ENCODE results near the gene ZNF2. TPM values are rescaled to one million over a fixed set of nuclear protein-coding genes. Genes with fewer than 3 reads are reported as not detected.
"Not testable (repeated sequence)": the region's sequence is repeated elsewhere in the genome, so short reads cannot be mapped to it uniquely, and the experiment has no call there.

The ZNF2 gene
- 6.7 and 9.4 TPM in 2 replicates for total RNA-seq

- DNase-seq (ENCODE audit: low read depth, low spot score) = peak; percentile 91
These were observed at the start of gene ZNF2 for GRCh38 chr2:95165371-95166064. Gene ZNF2 (plus strand): TSS chr2:95165809. CDS start chr2:95176227, 10,418 bp downstream.

GRCh38 chr2:95121093-95121406, 44.6 kb upstream of the ZNF2 start:
- no peak for DNase-seq (ENCODE audit: low read depth, low spot score)

DNA sequence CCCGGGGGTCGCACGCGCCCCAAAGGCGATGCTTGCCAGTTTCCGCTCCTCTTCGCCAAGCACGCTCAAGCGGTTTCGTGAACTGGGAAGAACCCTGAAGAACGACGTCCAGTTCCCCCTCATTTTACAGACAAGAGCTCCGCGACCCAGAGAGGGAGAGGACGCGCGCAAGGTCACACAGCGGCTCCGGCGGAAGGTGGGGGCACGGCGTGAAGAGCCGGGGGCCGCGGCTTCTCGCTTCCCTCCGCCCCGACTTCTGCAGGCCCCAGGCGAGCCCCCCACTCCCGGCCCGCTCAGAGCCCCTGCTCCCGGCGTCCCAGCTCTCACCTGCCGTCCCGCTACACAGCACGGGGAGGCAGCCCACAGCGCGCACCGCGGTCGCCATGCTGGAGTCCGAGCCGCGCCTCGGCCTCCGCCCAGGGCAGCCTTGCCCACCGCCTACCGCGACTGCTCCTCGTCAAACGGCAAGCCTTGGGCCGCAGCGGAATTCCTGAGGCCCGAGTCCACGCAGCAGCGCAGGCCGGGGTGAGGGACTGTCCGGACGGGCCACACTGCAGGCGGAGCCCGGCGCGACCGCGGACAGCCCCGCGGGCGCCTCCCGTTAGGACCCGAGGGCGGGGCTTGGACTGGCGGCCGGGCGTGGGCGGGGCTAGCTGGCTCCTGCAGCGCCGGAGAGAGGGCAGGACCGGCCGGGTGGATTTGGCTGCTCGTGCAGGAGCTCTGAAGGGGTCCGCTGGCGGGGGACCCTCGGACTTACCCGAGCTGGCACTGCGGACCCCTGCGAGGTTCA, 44.0 kb upstream of the ZNF2 start, which contains the start of gene MRPS5:
TSS of gene MRPS5 (minus strand) at position 402 of the 790 bp plus-strand sequence. CDS start at position 385, 17 bp downstream.
- peak; percentile 15 for DNase-seq (ENCODE audit: low read depth, low spot score)

DNA sequence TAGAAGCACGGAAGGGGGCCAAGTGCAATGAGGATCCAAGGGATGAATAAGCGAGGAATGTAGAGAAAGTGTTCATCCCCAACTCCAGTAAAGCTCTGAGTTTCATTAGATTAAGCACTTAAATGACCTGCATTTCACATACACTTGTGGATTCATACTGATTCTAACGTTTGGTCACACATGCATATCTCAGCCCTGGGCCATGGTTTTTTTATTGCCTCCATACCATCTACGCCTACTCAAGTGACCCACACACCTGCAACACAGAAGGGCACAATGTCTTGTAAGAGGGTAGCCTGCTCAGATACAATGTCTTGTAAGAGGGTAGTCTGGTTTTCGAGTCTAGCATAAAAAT, 43.4 kb upstream of the ZNF2 start:
- DNase-seq (ENCODE audit: low read depth, low spot score) = no peak

DNA sequence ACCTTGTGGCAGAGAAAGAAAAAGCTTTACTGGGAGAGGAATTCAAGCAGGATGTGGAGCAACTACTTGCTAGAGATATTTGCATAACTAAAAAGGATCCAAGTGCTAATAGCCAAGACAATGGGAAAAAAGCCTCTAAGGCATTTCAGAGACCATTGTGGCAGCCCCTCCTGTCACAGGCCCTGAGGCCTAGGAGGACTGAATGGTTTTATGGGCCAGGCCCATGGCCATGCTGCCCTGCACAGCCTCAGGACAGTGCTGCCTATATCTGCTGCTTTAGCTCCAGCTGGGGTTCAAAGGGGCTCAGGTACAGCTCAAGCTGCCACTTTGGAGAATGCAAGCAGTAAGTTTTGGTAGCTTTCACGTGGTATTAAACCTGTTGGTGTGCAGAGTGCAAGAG, 26.9 kb upstream of the ZNF2 start:
- no peak for DNase-seq (ENCODE audit: low read depth, low spot score)

DNA sequence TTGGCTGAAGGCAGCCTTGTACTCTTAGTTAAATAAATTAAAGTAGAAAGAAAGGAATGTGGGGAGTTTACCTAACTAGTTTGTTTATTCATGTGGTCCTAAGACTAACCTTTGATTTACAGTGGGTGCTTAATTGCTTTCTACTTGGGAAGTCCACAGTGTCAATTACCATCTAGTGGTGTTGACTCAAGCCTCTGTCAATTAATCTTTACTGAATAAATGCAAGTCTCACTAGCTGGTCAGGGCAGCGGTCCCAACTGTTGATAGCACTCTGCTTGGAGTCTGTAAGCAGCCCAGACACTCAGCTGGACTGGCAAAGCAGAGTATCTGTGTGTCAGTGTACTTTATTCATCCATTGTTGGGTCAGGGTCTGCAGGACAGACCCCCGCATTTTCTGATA, 21.8 kb upstream of the ZNF2 start:
- DNase-seq (ENCODE audit: low read depth, low spot score) = no peak

DNA sequence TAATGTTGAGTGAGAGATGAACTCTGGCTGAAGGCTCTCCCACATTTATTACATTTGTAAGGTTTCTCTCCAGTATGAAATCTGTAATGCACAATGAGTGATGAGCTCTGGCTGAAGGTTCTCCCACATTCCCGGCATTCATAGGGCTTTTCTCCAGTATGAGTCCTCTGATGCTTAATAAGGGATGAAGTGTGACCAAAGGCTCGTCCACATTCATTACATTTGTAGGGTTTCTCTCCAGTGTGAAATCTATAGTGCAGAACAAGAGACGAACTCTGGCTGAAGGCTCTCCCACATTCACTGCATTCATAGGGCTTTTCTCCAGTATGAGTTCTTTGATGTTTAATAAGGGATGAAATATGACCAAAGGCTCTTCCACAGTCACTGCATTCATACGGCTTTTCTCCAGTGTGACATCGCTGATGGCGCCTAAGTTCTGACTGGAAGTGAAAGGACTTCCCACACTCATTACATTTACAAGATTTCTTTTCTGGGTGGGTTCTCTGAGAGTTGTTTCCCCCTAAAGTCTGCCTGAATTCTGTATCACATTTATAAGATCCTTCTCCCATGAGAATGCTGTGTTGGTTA, 16.1 kb upstream of the ZNF2 start:
- no peak for DNase-seq (ENCODE audit: low read depth, low spot score)

DNA sequence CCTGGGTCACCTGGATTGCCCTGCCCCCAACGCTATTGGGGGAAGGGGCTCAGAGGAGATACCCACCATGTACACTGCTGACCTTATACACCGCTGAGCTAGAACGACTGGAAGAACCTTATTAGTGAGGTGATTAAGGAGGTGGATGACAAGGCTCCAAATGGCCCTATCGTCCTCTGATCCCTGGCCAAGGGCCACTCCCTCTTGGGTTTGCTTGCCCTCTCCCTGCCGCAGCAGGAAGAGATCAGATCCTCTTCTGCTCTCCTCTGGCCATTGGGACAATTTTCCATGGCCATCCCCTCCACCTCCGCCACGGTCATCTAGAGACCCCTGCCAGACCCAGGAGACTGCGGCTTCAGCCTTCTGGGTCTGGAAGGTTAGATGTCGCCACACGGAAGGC, 7.2 kb upstream of the ZNF2 start:
- DNase-seq (ENCODE audit: low read depth, low spot score) = no peak

GRCh38 chr2:95158891-95159619, 6.6 kb upstream of the ZNF2 start:
- DNase-seq (ENCODE audit: low read depth, low spot score) = no peak

DNA sequence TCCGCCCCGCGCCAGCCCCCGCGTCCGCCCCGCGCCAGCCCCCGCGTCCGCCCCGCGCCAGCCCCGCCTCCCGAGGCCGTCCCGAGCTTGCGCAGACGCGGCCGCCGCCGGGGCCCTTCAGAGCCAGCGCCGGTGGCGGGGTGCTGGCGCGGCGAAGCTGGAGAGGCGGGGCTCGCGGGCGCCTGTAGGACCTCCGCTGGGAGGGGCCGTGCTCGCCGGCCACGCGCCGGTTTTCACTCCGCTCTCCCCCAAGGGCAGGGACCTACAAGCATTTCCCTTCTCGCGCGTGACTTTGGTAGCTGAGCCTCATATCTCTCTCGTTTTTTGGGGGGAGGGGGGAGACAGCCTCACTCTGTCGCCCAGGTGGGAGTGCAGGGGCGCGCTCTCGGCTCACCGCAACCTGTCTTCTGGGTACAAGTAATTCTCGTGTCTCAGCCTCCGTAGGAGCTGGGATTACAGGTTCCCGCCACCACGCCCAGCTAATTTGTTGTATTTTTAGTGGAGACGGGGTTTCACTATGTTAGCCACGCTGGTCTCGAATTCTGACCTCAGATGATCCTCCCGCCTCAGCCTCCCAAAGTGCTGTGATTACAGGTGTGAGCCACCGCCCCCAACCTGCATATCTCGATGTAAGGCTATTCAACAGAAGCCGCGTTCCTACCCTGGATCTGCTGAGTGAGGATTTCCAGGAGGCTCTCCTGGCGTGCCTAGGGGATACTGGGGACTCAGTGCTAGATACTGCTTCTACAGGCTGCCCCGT, 5.7 kb upstream of the ZNF2 start, which contains the start of gene ZNF514:
TSS of gene ZNF514 (minus strand) at position 159 of the 760 bp plus-strand sequence. CDS start 6,595 bp downstream, outside the sequence.
- DNase-seq (ENCODE audit: low read depth, low spot score) = peak; percentile 19

DNA sequence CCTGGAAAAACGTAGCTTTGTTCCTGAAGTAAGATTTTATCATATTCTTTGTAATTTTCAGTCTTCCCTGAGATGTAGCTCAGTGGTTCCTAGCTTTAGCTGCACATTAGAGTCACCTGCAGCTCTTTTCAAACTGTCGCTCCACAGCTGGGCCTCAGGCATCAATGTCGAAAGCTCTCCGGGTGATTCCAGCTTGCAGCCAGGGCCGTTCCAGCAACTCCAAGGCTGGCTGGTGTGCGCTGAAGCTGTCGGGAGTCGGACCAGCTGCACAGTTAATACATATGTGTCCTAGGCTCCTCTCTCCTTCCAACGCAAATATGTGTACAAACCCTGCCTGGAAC, 609 bp upstream of the ZNF2 start:
- DNase-seq (ENCODE audit: low read depth, low spot score) = no peak

DNA sequence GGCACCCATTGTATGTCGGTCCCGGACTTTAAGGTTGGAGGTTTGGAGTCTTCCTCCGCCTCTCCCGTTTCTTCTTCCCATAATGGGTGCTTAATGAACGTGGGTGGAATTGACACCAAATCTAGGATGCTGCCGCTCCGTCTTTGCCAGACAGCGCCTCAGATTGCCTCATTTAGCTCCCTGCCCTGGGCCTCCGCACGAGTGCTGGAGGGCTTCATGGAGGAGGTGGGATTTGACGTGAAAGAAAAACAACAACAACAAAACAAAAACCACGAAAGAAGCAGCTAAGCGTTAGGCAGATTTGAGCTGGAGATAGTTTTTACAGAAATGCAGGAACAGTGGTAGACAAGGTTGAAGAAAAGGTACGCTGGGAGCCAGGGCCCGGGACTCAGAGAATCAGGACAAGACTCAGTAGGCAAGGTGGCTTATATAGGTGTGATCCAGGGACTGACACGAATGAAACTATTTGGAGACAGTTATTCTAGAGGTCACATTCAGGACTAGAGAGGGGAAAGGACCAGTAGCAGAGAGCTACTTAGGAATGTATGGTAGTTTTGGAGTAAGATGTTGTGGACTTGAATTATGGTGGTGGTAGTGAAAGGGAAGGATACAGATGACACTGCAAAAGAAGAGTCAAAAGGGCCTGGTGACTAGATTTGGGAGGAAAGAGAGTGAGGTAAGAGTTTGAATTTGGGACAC, 605 bp downstream of the ZNF2 start:
- DNase-seq (ENCODE audit: low read depth, low spot score) = no peak

GRCh38 chr2:95171902-95172301, 6.3 kb downstream of the ZNF2 start:
- DNase-seq (ENCODE audit: low read depth, low spot score) = no peak

- DNase-seq (ENCODE audit: low read depth, low spot score) = no peak
These were observed 8.5 kb downstream of the ZNF2 start for GRCh38 chr2:95174031-95174542.

GRCh38 chr2:95179451-95179850, 13.8 kb downstream of the ZNF2 start:
- DNase-seq (ENCODE audit: low read depth, low spot score) = no peak

DNA sequence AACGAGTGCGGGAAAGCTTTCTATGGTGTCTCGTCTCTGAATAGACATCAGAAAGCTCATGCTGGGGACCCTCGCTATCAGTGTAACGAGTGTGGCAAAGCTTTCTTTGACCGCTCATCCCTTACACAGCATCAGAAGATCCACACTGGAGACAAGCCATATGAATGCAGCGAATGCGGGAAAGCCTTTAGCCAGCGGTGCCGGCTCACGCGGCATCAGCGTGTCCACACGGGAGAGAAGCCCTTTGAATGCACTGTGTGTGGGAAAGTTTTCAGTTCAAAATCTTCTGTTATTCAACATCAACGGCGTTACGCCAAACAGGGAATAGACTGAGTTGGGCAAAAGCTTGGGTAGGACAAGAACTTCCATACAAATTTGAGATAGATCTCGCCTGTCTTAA, 16.2 kb downstream of the ZNF2 start:
- no peak for DNase-seq (ENCODE audit: low read depth, low spot score)

DNA sequence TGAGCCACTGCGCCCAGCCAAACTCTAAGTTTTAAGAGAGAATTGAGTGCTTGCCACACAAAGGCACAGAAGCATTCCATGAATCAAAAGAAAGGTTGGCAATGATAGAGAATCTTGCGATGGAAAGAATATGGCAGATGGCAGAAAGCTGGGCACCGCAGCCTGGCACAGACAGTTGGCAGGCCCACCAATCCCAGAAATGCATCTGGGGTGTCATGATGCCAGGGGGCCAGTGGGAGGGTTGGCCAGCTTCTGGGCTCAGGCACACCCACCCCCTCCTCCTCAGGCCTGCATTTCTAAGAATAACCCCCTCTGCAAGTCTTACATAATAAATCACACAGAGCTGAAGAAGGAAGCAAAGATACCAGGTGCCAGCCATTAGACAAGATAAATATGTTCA, 19.6 kb downstream of the ZNF2 start:
- DNase-seq (ENCODE audit: low read depth, low spot score) = no peak

DNA sequence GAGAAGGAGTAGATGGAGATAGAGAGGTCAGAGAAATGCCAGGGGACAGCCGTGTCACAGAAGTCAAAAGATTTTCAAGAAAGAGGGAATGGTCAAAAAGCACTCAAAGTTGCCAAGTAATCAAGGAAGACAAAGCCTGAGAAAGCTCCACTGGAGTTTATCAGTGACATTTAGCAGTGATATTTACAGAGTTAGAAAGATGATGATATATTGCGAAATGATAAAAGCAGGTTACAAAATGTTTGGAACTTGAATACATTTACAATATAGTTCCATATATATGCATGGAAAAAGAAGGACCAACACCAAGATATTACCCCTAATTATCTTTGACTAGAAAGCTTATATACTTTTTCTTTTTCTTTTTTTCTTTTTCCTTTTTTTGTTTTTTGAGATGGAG, 20.4 kb downstream of the ZNF2 start:
- DNase-seq (ENCODE audit: low read depth, low spot score) = no peak

- not testable (repeated sequence) for DNase-seq (ENCODE audit: low read depth, low spot score)
These were observed 27.3 kb downstream of the ZNF2 start for GRCh38 chr2:95192956-95193355.

- no peak for DNase-seq (ENCODE audit: low read depth, low spot score)
These were observed 38.3 kb downstream of the ZNF2 start for GRCh38 chr2:95203911-95204310.

Data from pulmonary artery endothelial cell (primary cell).